Neural cell (in vitro differentiated cells): ENCODE measurements around the gene DLST. TPM values are rescaled to one million over a fixed set of nuclear protein-coding genes. Genes with fewer than 3 reads are reported as not detected.

Experiments
- H2AFZ ChIP-seq: fragments of 200-600, 300-800 bp; sonication (generic), shearing (Covaris generic); 2 replicates; pipeline ENCODE4 v1.6.0; 2014; ENCODE audit warnings: low read depth, mild to moderate bottlenecking, antibody characterized with exemption, low read length, moderate library complexity
- H3F3A ChIP-seq: fragments of 200-600 bp; shearing (Covaris generic); 2 replicates; pipeline ENCODE4 v1.6.1; 2016; ENCODE audit warnings: mild to moderate bottlenecking, moderate library complexity, mixed read lengths, antibody characterized with exemption, low read length; ENCODE audit not compliant: insufficient read depth, poor library complexity, severe bottlenecking
- H3K27ac ChIP-seq: fragments of 200-600, 300-800 bp; sonication (generic), shearing (Covaris generic); 2 replicates; pipeline ENCODE4 v1.5.1; 2014; ENCODE audit warnings: mild to moderate bottlenecking, low read length, moderate library complexity
- H3K27me3 ChIP-seq: fragments of 300-800, 200-600 bp; sonication (generic), shearing (Covaris generic); 2 replicates; pipeline ENCODE4 v1.6.0; 2014; ENCODE audit warnings: mild to moderate bottlenecking, low read depth, low read length, moderate library complexity; ENCODE audit not compliant: insufficient read depth
- H3K36me3 ChIP-seq: fragments of 300-800, 200-600 bp; sonication (generic), shearing (Covaris generic); 2 replicates; pipeline ENCODE4 v1.5.1; 2014; ENCODE audit warnings: mild to moderate bottlenecking, antibody characterized with exemption, low read length, moderate library complexity; ENCODE audit not compliant: insufficient read depth
- H3K4me2 ChIP-seq: fragments of 300-800, 200-600 bp; sonication (generic), shearing (Covaris generic); 2 replicates; pipeline ENCODE4 v1.6.0; 2014; ENCODE audit warnings: mild to moderate bottlenecking, low read length
- H3K4me3 ChIP-seq: fragments of 300-800, 200-600 bp; sonication (generic), shearing (Covaris generic); 2 replicates; pipeline ENCODE4 v1.5.1; 2014; ENCODE audit warnings: mild to moderate bottlenecking, low read length, moderate library complexity
- H3K79me2 ChIP-seq: fragments of 200-600 bp; shearing (Covaris generic); replicated peaks from 2 replicates; pipeline ENCODE4 v1.6.0; 2014; ENCODE audit warnings: mild to moderate bottlenecking, low read length, moderate library complexity; ENCODE audit not compliant: insufficient read depth
- H3K9ac ChIP-seq: fragments of 300-800, 200-600 bp; sonication (generic), shearing (Covaris generic); 2 replicates; pipeline ENCODE4 v1.6.1; 2016; ENCODE audit warnings: mild to moderate bottlenecking, low read length, mixed read lengths
- H3K9me2 ChIP-seq: fragments of 200-600 bp; shearing (Covaris generic); 2 replicates; pipeline ENCODE4 v1.6.1; 2016; ENCODE audit warnings: mild to moderate bottlenecking, low read length, mixed read lengths; ENCODE audit not compliant: insufficient read depth
- H3K9me3 ChIP-seq: fragments of 200-600, 300-800 bp; sonication (generic), shearing (Covaris generic); 2 replicates; pipeline ENCODE4 v1.6.1; 2016; ENCODE audit warnings: mild to moderate bottlenecking, mixed run types, low read length, moderate library complexity, mixed read lengths
- H4K20me1 ChIP-seq: fragments of 200-600 bp; shearing (Covaris generic); 2 replicates; pipeline ENCODE4 v1.6.1; 2016; ENCODE audit warnings: mild to moderate bottlenecking, mixed run types; ENCODE audit not compliant: insufficient read depth
- EP300 ChIP-seq: fragments of 450-650 bp; conservative IDR thresholded peaks from 2 replicates; pipeline ENCODE4 v1.6.1; 2014; ENCODE audit warnings: antibody characterized with exemption, mild to moderate bottlenecking, moderate library complexity; ENCODE audit not compliant: poor library complexity, severe bottlenecking
- EZH2 ChIP-seq: fragments of 200-600, 300-800 bp; shearing (Covaris generic), sonication (generic); IDR thresholded peaks from 2 replicates; pipeline ENCODE4 v1.6.1; 2014; ENCODE audit warnings: antibody characterized with exemption, low read length, borderline replicate concordance, mild to moderate bottlenecking; ENCODE audit not compliant: insufficient read depth, poor library complexity, severe bottlenecking
- MXI1 ChIP-seq: fragments of 450-650 bp; conservative IDR thresholded peaks from 2 replicates; pipeline ENCODE4 v1.6.1; 2014; ENCODE audit warnings: antibody characterized with exemption, mild to moderate bottlenecking; ENCODE audit not compliant: poor library complexity, severe bottlenecking
- POLR2AphosphoS5 ChIP-seq: IDR thresholded peaks from 2 replicates; pipeline ENCODE4 v1.6.1; 2012
- RAD21 ChIP-seq: fragments of 450-650 bp; conservative IDR thresholded peaks from 2 replicates; pipeline ENCODE4 v1.6.1; 2014; ENCODE audit warnings: antibody characterized with exemption, mild to moderate bottlenecking, moderate library complexity
- REST ChIP-seq: IDR thresholded peaks from 2 replicates; pipeline ENCODE4 v1.6.1; 2012; ENCODE audit warnings: borderline replicate concordance
- SMC3 ChIP-seq: fragments of 450-650 bp; conservative IDR thresholded peaks from 2 replicates; pipeline ENCODE4 v1.6.1; 2014; ENCODE audit warnings: antibody characterized with exemption, mild to moderate bottlenecking, moderate library complexity; ENCODE audit not compliant: poor library complexity
- TAF1 ChIP-seq: IDR thresholded peaks from 2 replicates; pipeline ENCODE4 v1.6.1; 2012; ENCODE audit warnings: low read depth
- polyA plus RNA-seq: library from polyadenylated mRNA; depleted of rRNA; stranded (reverse); fragments of >200 nt; gene quantifications from 2 replicates; pipeline ENCODE4 v1.2.3, GENCODE V29; 2014
- TF ChIP-seq, protein P1 (sequence below): fragments of 450-650 bp; IDR thresholded peaks from 2 replicates; pipeline ENCODE4 v1.5.1; 2014; ENCODE audit warnings: antibody characterized with exemption, mild to moderate bottlenecking, moderate library complexity; ENCODE audit not compliant: poor library complexity, severe bottlenecking

The DLST gene
- polyA plus RNA-seq, 1 donor from 2014 or later = 59.7 TPM

DNA sequence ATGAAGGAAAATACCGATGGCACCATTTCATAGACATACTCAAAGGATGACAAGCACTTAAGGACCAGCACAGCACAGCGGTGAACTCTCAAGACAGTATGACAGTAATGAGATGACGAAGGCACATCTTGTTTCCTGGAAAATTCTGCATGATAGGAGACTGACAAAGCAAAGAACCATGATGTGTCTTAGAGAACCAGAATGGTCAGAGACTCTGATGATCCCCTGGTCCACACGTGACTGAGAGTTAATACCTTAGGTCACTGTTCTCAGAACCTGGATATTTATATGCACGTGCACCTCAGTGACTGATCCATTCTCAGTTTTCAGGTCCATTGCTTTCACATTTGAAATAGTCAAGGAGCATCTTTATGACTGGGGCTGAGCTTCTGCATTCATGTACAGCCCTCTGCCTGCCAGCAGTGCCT lies 41.1 kb upstream of the DLST start:
- no peak for TF ChIP-seq EZH2
- TF ChIP-seq EP300 = peak; percentile 89
- TF ChIP-seq RAD21 = no peak
- TF ChIP-seq REST = peak; percentile 62
- TF ChIP-seq POLR2AphosphoS5 = peak; percentile 76
- H3K79me2 ChIP-seq = no peaks in the 10 kb centered on the region
- H3K27ac ChIP-seq = peak overlapping the region; percentile 81
- peak overlapping the region; percentile 16 for H3K9ac ChIP-seq
- peak overlapping the region; percentile 10 for H3K4me3 ChIP-seq
- peaks cover 4% of the 10 kb centered on the region for H3F3A ChIP-seq
- H3K9me2 ChIP-seq = no peaks in the 10 kb centered on the region
- H3K9me3 ChIP-seq = no peaks in the 10 kb centered on the region
- peaks cover 9% of the 10 kb centered on the region for H3K36me3 ChIP-seq
- H4K20me1 ChIP-seq = no peaks in the 10 kb centered on the region
- H2AFZ ChIP-seq = no peak overlapping the region
- no peak overlapping the region for H3K4me2 ChIP-seq
- no peaks in the 10 kb centered on the region for H3K27me3 ChIP-seq

GRCh38 chr14:74841230-74842207 lies 40.2 kb upstream of the DLST start:
- peaks cover 6% of the 10 kb centered on the region for H3K36me3 ChIP-seq
- H3K9me2 ChIP-seq = no peaks in the 10 kb centered on the region
- no peaks in the 10 kb centered on the region for H3K79me2 ChIP-seq
- H3K9me3 ChIP-seq = no peaks in the 10 kb centered on the region
- peak overlapping the region; percentile 10 for H3K4me3 ChIP-seq
- H3K4me2 ChIP-seq = no peak overlapping the region
- no peaks in the 10 kb centered on the region for H4K20me1 ChIP-seq
- H2AFZ ChIP-seq = no peak overlapping the region
- peak overlapping the region; percentile 13 for H3K9ac ChIP-seq
- H3F3A ChIP-seq = peaks cover 4% of the 10 kb centered on the region
- no peaks in the 10 kb centered on the region for H3K27me3 ChIP-seq
- TF ChIP-seq EP300 (no peak), RAD21 (no peak), TAF1 (no peak), POLR2AphosphoS5 (no peak)
- peak overlapping the region; percentile 81 for H3K27ac ChIP-seq

GRCh38 chr14:74843653-74844052 lies 38.1 kb upstream of the DLST start:
- no peaks in the 10 kb centered on the region for H3F3A ChIP-seq
- H2AFZ ChIP-seq = no peak overlapping the region
- no peak overlapping the region for H3K27ac ChIP-seq
- H3K27me3 ChIP-seq = no peaks in the 10 kb centered on the region
- H3K4me2 ChIP-seq = no peak overlapping the region
- H3K36me3 ChIP-seq = no peaks in the 10 kb centered on the region
- H3K79me2 ChIP-seq = no peaks in the 10 kb centered on the region
- TF ChIP-seq TAF1 (no peak), EZH2 (no peak), MXI1 (no peak), REST (no peak), RAD21 (no peak), POLR2AphosphoS5 (no peak), SMC3 (no peak), EP300 (no peak)
- TF ChIP-seq, protein P1, sequence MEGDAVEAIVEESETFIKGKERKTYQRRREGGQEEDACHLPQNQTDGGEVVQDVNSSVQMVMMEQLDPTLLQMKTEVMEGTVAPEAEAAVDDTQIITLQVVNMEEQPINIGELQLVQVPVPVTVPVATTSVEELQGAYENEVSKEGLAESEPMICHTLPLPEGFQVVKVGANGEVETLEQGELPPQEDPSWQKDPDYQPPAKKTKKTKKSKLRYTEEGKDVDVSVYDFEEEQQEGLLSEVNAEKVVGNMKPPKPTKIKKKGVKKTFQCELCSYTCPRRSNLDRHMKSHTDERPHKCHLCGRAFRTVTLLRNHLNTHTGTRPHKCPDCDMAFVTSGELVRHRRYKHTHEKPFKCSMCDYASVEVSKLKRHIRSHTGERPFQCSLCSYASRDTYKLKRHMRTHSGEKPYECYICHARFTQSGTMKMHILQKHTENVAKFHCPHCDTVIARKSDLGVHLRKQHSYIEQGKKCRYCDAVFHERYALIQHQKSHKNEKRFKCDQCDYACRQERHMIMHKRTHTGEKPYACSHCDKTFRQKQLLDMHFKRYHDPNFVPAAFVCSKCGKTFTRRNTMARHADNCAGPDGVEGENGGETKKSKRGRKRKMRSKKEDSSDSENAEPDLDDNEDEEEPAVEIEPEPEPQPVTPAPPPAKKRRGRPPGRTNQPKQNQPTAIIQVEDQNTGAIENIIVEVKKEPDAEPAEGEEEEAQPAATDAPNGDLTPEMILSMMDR = no peak
- no peaks in the 10 kb centered on the region for H3K9me3 ChIP-seq
- no peak overlapping the region for H3K9ac ChIP-seq
- no peaks in the 10 kb centered on the region for H4K20me1 ChIP-seq
- H3K4me3 ChIP-seq = no peak overlapping the region
- H3K9me2 ChIP-seq = no peaks in the 10 kb centered on the region
